IMR-90 (cell line): ENCODE results near the gene CTNNA2. TPM values are rescaled to one million over a fixed set of nuclear protein-coding genes. Genes with fewer than 3 reads are reported as not detected.

Experiments
- ATAC-seq: fragments of 200-7000 bp; cut with Tn5 transposase; 2 replicates; pipeline ENCODE4 v1.9.1; 2020; ENCODE audit warnings: low read depth, mild to moderate bottlenecking, moderate library complexity
- BruUV-seq: library from RNA; stranded (reverse); fragments of 400-500 nt; replicated peaks from 2 replicates; lab custom pipeline; 2021; lab: Mats Ljungman, UMichigan
- CTCF ChIA-PET: fragments of 300-600 bp; formaldehyde crosslinking; extraction: SDS; loops from one replicate; lab custom pipeline; 2021; ENCODE audit warnings: antibody characterized with exemption; lab: Yijun Ruan, JAX
- POLR2A ChIA-PET: fragments of 300-600 bp; sonication (Branson Sonifier 250); formaldehyde crosslinking; loops from one replicate; lab custom pipeline; 2022; ENCODE audit warnings: antibody characterized with exemption; ENCODE audit not compliant: unreplicated experiment; lab: Charles Lee
- DNase-seq: peaks from one replicate; pipeline ENCODE4 v3.0.0; 2013
- H2AFZ ChIP-seq: replicated peaks from 2 replicates; pipeline ENCODE3; 2013; ENCODE audit warnings: low read length, mild to moderate bottlenecking; ENCODE audit not compliant: poor library complexity
- H2AK5ac ChIP-seq: 2 replicates; pipeline ENCODE4 v1.6.1; 2013; ENCODE audit warnings: low read depth, low read length, inconsistent platforms
- H2AK9ac ChIP-seq: replicated peaks from 2 replicates; pipeline ENCODE3; 2013; ENCODE audit warnings: mild to moderate bottlenecking, low read depth, low read length, moderate library complexity; ENCODE audit not compliant: poor library complexity
- H2BK120ac ChIP-seq: 2 replicates; pipeline ENCODE4 v1.6.1; 2013; ENCODE audit warnings: low read depth, low read length, inconsistent platforms
- H2BK15ac ChIP-seq: 3 replicates; pipeline ENCODE4 v1.6.1; 2013; ENCODE audit warnings: low read depth, low read length, inconsistent platforms
- H2BK20ac ChIP-seq: 2 replicates; pipeline ENCODE4 v1.6.1; 2013; ENCODE audit warnings: low read depth, mild to moderate bottlenecking, inconsistent platforms, low read length, moderate library complexity
- H2BK5ac ChIP-seq: 2 replicates; pipeline ENCODE4 v1.6.1; 2013; ENCODE audit warnings: mild to moderate bottlenecking, low read depth, low read length, inconsistent platforms; ENCODE audit not compliant: poor library complexity, severe bottlenecking
- H3K14ac ChIP-seq: replicated peaks from 2 replicates; pipeline ENCODE4 v1.6.1; 2013; ENCODE audit warnings: low read depth, low read length, inconsistent platforms
- H3K18ac ChIP-seq: 2 replicates; pipeline ENCODE4 v1.6.1; 2013; ENCODE audit warnings: low read depth, low read length, control low read depth
- H3K23ac ChIP-seq: 2 replicates; pipeline ENCODE4 v1.6.1; 2013; ENCODE audit warnings: low read depth, low read length, inconsistent platforms
- H3K27ac ChIP-seq: 2 replicates; pipeline ENCODE4 v1.5.1; 2013; ENCODE audit warnings: mild to moderate bottlenecking, control low read depth, low read length; ENCODE audit not compliant: insufficient read depth
- H3K27me3 ChIP-seq: 2 replicates; pipeline ENCODE4 v1.6.1; 2013; ENCODE audit warnings: low read length; ENCODE audit not compliant: control insufficient read depth, insufficient read depth
- H3K36me3 ChIP-seq: 2 replicates; pipeline ENCODE4 v1.6.1; 2013; ENCODE audit warnings: low read length, mixed read lengths; ENCODE audit not compliant: control insufficient read depth, insufficient read depth
- H3K4ac ChIP-seq: 2 replicates; pipeline ENCODE4 v1.6.1; 2013; ENCODE audit warnings: low read depth, low read length, inconsistent platforms
- H3K4me1 ChIP-seq: 2 replicates; pipeline ENCODE4 v1.6.1; 2013; ENCODE audit warnings: low read length, mixed read lengths; ENCODE audit not compliant: control insufficient read depth, insufficient read depth
- H3K4me2 ChIP-seq: 2 replicates; pipeline ENCODE4 v1.6.1; 2013; ENCODE audit warnings: low read depth, mild to moderate bottlenecking, control low read depth, low read length, moderate library complexity
- H3K4me3 ChIP-seq: 2 replicates; pipeline ENCODE4 v1.5.1; 2013; ENCODE audit warnings: low read depth, mild to moderate bottlenecking, control low read depth, low read length, moderate library complexity; ENCODE audit not compliant: insufficient read depth
- H3K56ac ChIP-seq: 2 replicates; pipeline ENCODE4 v1.6.1; 2013; ENCODE audit warnings: low read length, inconsistent platforms; ENCODE audit not compliant: insufficient read depth; ENCODE audit errors: extremely low read depth
- H3K79me1 ChIP-seq, 2 experiments: 2 replicates each; pipeline ENCODE4 v1.6.1; 2013; ENCODE audit warnings: low read length in 2 of 2, inconsistent platforms in 1 of 2, low read depth in 1 of 2
- H3K9ac ChIP-seq: 2 replicates; pipeline ENCODE4 v1.6.1; 2013; ENCODE audit warnings: low read depth, low read length, control low read depth
- H3K9me1 ChIP-seq: 2 replicates; pipeline ENCODE4 v1.6.1; 2013; ENCODE audit warnings: low read length, inconsistent platforms; ENCODE audit not compliant: insufficient read depth
- H3K9me3 ChIP-seq: 2 replicates; pipeline ENCODE4 v1.6.1; 2013; ENCODE audit warnings: low read length; ENCODE audit not compliant: control insufficient read depth, insufficient read depth
- H4K20me1 ChIP-seq: 2 replicates; pipeline ENCODE4 v1.6.1; 2013; ENCODE audit warnings: low read length, inconsistent platforms; ENCODE audit not compliant: insufficient read depth
- H4K5ac ChIP-seq: 2 replicates; pipeline ENCODE4 v1.6.1; 2013; ENCODE audit warnings: mild to moderate bottlenecking, low read depth, low read length, control low read depth
- H4K8ac ChIP-seq, 2 experiments: 2 replicates each; pipeline ENCODE4 v1.6.1; 2013; ENCODE audit warnings: low read depth in 2 of 2, low read length in 2 of 2, control low read depth in 1 of 2, inconsistent platforms in 1 of 2
- H4K91ac ChIP-seq: 2 replicates; pipeline ENCODE4 v1.6.1; 2013; ENCODE audit warnings: low read depth, low read length, inconsistent platforms; ENCODE audit not compliant: insufficient read depth
- CHD1 ChIP-seq: IDR thresholded peaks from 2 replicates; pipeline ENCODE4 v1.6.1; 2012; ENCODE audit warnings: low read depth, low read length, improper control_type of control experiment
- CTCF ChIP-seq: conservative IDR thresholded peaks from 2 replicates; pipeline ENCODE4 v1.5.1; 2012; ENCODE audit warnings: mild to moderate bottlenecking, low read depth, low read length, improper control_type of control experiment
- MAZ ChIP-seq: IDR thresholded peaks from 2 replicates; pipeline ENCODE4 v1.6.1; 2012; ENCODE audit warnings: low read depth, mild to moderate bottlenecking, low read length, improper control_type of control experiment, moderate library complexity, borderline replicate concordance
- MXI1 ChIP-seq: IDR thresholded peaks from 2 replicates; pipeline ENCODE4 v1.6.1; 2012; ENCODE audit warnings: low read depth, mild to moderate bottlenecking, low read length, moderate library complexity, borderline replicate concordance
- RAD21 ChIP-seq: IDR thresholded peaks from 2 replicates; pipeline ENCODE4 v1.6.1; 2012; ENCODE audit warnings: low read length, improper control_type of control experiment
- RFX5 ChIP-seq: IDR thresholded peaks from 2 replicates; pipeline ENCODE4 v1.8.0; 2012; ENCODE audit warnings: low read depth, mild to moderate bottlenecking, low read length, moderate library complexity
- WGBS, 2 experiments: methylation state at CpG; one replicate each; pipeline versions ENCODE4 v1.1.5 to v1.1.7; 2013; ENCODE audit warnings: missing lambda C conversion rate in 2 of 2; ENCODE audit not compliant: insufficient read length in 1 of 2; ENCODE audit errors: extremely low coverage in 2 of 2; 5-methylcytosine and 5-hydroxymethylcytosine counted together
- dilution Hi-C: fragments of 300-500 bp; cut with HindIII; formaldehyde crosslinking; loops from one replicate; pipeline ENCODE4 v1.14.3; 2018; ENCODE audit warnings: low sequenced_read_pairs; ENCODE audit not compliant: unreplicated experiment
- in situ Hi-C: fragments of 300-500 bp; cut with MboI; formaldehyde crosslinking; loops from 3 replicates; pipeline ENCODE4 v1.14.3; 2019; ENCODE audit warnings: low sequenced_read_pairs, inconsistent platforms, mixed read lengths
- intact Hi-C: fragments of 100-400 bp; cut with micrococcal nuclease; formaldehyde crosslinking; loops from 2 replicates; pipeline ENCODE4 v1.10.0; 2022
- polyA plus RNA-seq, 3 experiments: library from polyadenylated mRNA; depleted of rRNA; stranded (reverse); fragments of >200 nt; gene quantifications; 2 replicates each; pipeline ENCODE4 v1.2.3, GENCODE V29; 2012; ENCODE audit warnings: low replicate concordance in 1 of 3
- total RNA-seq: library from RNA; depleted of rRNA; stranded (reverse); fragments of >200 nt; gene quantifications from 2 replicates; pipeline ENCODE4 v1.2.3, GENCODE V29; 2012

Gene CTNNA2
- total and polyA plus RNA-seq, 2 of the 4 experiments (the other 2 are of a cell fraction) = not detected

DNA sequence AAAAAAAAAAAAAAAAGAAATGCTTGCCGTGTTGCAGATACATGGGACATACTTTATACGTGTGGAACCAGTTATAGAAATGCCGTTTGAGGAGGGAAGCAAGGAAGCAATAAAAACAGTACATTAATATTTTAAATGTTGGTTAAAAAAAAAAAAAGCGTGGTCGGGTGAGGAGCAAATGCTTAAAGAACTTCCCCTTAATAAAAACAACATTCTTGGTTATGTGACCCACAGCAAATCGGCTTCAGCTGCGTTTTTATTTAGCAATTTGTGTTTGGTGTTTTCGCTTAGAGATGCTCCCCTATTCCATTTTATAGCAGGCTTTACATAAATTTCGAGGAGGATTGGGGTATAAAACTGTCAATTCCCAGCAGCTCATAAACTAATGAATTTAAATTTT is 568.1 kb downstream of the CTNNA2 start:
- Histone ChIP-seq H2BK120ac (no peak overlapping the region), H3K27me3 (no peaks in the 10 kb centered on the region), H4K8ac (no peak overlapping the region), H3K4me2 (peak overlapping the region; percentile 86), H4K5ac (no peak overlapping the region; the same call in 1 of the 2 replicates), H2AK9ac (no peak overlapping the region), H4K91ac (no peak overlapping the region; the same call in 1 of the 2 replicates), H4K20me1 (no peaks in the 10 kb centered on the region), H3K18ac (peak overlapping the region; percentile 70; the same call in 1 of the 2 replicates), H3K56ac (no peak overlapping the region), H3K4ac (no peak overlapping the region), H2AFZ (no peak overlapping the region), H2BK15ac (no peak overlapping the region), H2AK5ac (no peak overlapping the region), H3K14ac (no peak overlapping the region), H3K23ac (no peak overlapping the region), H3K79me1 (no peaks in the 10 kb centered on the region), H2BK20ac (no peak overlapping the region), H3K36me3 (no peaks in the 10 kb centered on the region), H3K4me3 (peak overlapping the region; percentile 27), H3K9ac (no peak overlapping the region; the same call in 1 of the 2 replicates), H3K9me1 (no peaks in the 10 kb centered on the region; the same call in 1 of the 2 replicates), H3K4me1 (no peaks in the 10 kb centered on the region; the same call in 1 of the 2 replicates), H2BK5ac (no peak overlapping the region), H3K27ac (no peak overlapping the region), H3K9me3 (no peaks in the 10 kb centered on the region)
- intact Hi-C loops (loop anchor here (5.0 kb wide), 1 partner anchor 86 kb away; no protein-coding TSS in a partner anchor), in situ Hi-C loops (no loop called here), dilution Hi-C loops (no loop called here)
- no peak for TF ChIP-seq CHD1
- TF ChIP-seq RFX5 = no peak
- no peak for TF ChIP-seq MAZ
- TF ChIP-seq MXI1 = no peak
- no peak for TF ChIP-seq RAD21
- TF ChIP-seq CTCF = no peak
- DNase-seq (no peak), ATAC-seq (peak; percentile 43; the same call in 1 of the 2 replicates)
- POLR2A ChIA-PET = no interaction called here
- CTCF ChIA-PET = interaction anchor here (0.7 to 1.0 kb wide), 2 partner anchors 11 to 157 kb away, joined by 3 to 4 read pairs; no protein-coding TSS in a partner anchor
- no CpG with 5 or more reads among the region's 9 CpGs for WGBS, 2 experiments
- BruUV-seq = no TSS peak
